DMS114 treated with DMSO at 0.1 percent for 48 hours (cell line): ENCODE measurements around the gene DBNL.

ENCODE experiments used
- DNase-seq: peaks from one replicate; lab custom pipeline; 2025; ENCODE audit not compliant: unreplicated experiment; lab: John Stamatoyannopoulos, UW

DBNL gene

GRCh38 chr7:44108768-44109750, 64.6 kb downstream of the DBNL start:
- DNase-seq = no peak

GRCh38 chr7:44109991-44110390, 65.5 kb downstream of the DBNL start:
- no peak for DNase-seq

- no peak for DNase-seq
Measured at GRCh38 chr7:44110719-44111635, 66.5 kb downstream of the DBNL start.
